ENCODE measurements around the gene OR8D1. TPM values are rescaled to one million over a fixed set of nuclear protein-coding genes. Genes with fewer than 3 reads are reported as not detected.

The OR8D1 gene
- total RNA-seq, 2 experiments from 2014 or later: not detected

GRCh38 chr11:124310721-124311120 lies 3.0 kb downstream of the OR8D1 start:
- DNase-seq (no peak), ATAC-seq (ENCODE audit: poor library complexity) (no peak)
- Mint-ChIP-seq H3K4me1 (ENCODE audit: low read depth) (no peaks in the 10 kb centered on the region), H3K9me3 (no peaks in the 10 kb centered on the region), H3K4me3 (no peak overlapping the region), H3K27ac (no peak overlapping the region), H3K36me3 (ENCODE audit: low read depth) (no peaks in the 10 kb centered on the region), H3K27me3 (peaks cover 12% of the 10 kb centered on the region)
- ChIA-PET POLR2A (no interaction called here), CTCF (no interaction called here)
- Histone ChIP-seq H3K36me3 (ENCODE audit: insufficient read depth, low read length) (no peaks in the 10 kb centered on the region), H3K27ac (ENCODE audit: low read depth in 1 of 2, low read length in 2 of 2) (no peak overlapping the region), H3K4me1 (ENCODE audit: insufficient read depth, low read length) (no peaks in the 10 kb centered on the region), H3K27me3 (ENCODE audit: control insufficient read depth in 1 of 2, insufficient read depth in 2 of 2, low read length in 2 of 2) (no peaks in the 10 kb centered on the region), H3K4me3 (ENCODE audit: low read length) (no peak overlapping the region), H3K9me3 (ENCODE audit: control insufficient read depth in 1 of 2, insufficient read depth in 1 of 2, low read length in 2 of 2) (no peaks in the 10 kb centered on the region)
- intact Hi-C loops (cut with DNase I, micrococcal nuclease): no loop called here
- TF ChIP-seq CTCF (IDR thresholded peaks at IDR 0.05): no peak

GRCh38 chr11:124307093-124307492 lies 6.7 kb downstream of the OR8D1 start:
- no peaks in the 10 kb centered on the region for H3K36me3 ChIP-seq (ENCODE audit: insufficient read depth, low read length)
- no peaks in the 10 kb centered on the region for H3K4me1 ChIP-seq (ENCODE audit: insufficient read depth, low read length)
- Mint-ChIP-seq H3K36me3 (ENCODE audit: low read depth) (no peaks in the 10 kb centered on the region), H3K4me1 (ENCODE audit: low read depth) (no peaks in the 10 kb centered on the region), H3K4me3 (no peak overlapping the region), H3K9me3 (no peaks in the 10 kb centered on the region), H3K27ac (no peak overlapping the region), H3K27me3 (peaks cover 17% of the 10 kb centered on the region)
- CTCF ChIA-PET: no interaction called here
- no peaks in the 10 kb centered on the region for H3K27me3 ChIP-seq (ENCODE audit: control insufficient read depth in 1 of 2, insufficient read depth in 2 of 2, low read length in 2 of 2)
- intact Hi-C loops (cut with DNase I, micrococcal nuclease): no loop called here
- no peaks in the 10 kb centered on the region for H3K9me3 ChIP-seq (ENCODE audit: control insufficient read depth in 1 of 2, insufficient read depth in 1 of 2, low read length in 2 of 2)
- POLR2A ChIA-PET: no interaction called here
- H3K4me3 ChIP-seq (ENCODE audit: low read length): no peak overlapping the region
- DNase-seq (no peak), ATAC-seq (ENCODE audit: poor library complexity) (no peak)
- TF ChIP-seq CTCF (IDR thresholded peaks at IDR 0.05): no peak
- no peak overlapping the region for H3K27ac ChIP-seq (ENCODE audit: low read depth in 1 of 2, low read length in 2 of 2)

- Mint-ChIP-seq H3K4me3 (no peak overlapping the region), H3K27me3 (peaks cover 17% of the 10 kb centered on the region), H3K4me1 (ENCODE audit: low read depth) (no peaks in the 10 kb centered on the region), H3K9me3 (no peaks in the 10 kb centered on the region), H3K36me3 (ENCODE audit: low read depth) (no peaks in the 10 kb centered on the region), H3K27ac (no peak overlapping the region)
- ATAC-seq (ENCODE audit: poor library complexity) (no peak), DNase-seq (no peak)
- no peak overlapping the region for H3K27ac ChIP-seq (ENCODE audit: low read depth in 1 of 2, low read length in 2 of 2)
- H3K4me3 ChIP-seq (ENCODE audit: low read length): no peak overlapping the region
- ChIA-PET CTCF (no interaction called here), POLR2A (no interaction called here)
- H3K27me3 ChIP-seq (ENCODE audit: control insufficient read depth in 1 of 2, insufficient read depth in 2 of 2, low read length in 2 of 2): no peaks in the 10 kb centered on the region
- intact Hi-C loops (cut with DNase I, micrococcal nuclease): no loop called here
- H3K36me3 ChIP-seq (ENCODE audit: insufficient read depth, low read length): no peaks in the 10 kb centered on the region
- TF ChIP-seq CTCF (IDR thresholded peaks at IDR 0.05): no peak
- no peaks in the 10 kb centered on the region for H3K4me1 ChIP-seq (ENCODE audit: insufficient read depth, low read length)
- H3K9me3 ChIP-seq (ENCODE audit: control insufficient read depth in 1 of 2, insufficient read depth in 1 of 2, low read length in 2 of 2): no peaks in the 10 kb centered on the region
Measured at GRCh38 chr11:124302347-124303125, 11.2 kb downstream of the OR8D1 start.
